Hematopoietic multipotent progenitor cell treated with erythropoietin and hydrocortisone succinate and interleukin-3 and kit ligand, for 4 days (in vitro differentiated cells): Measurements from ENCODE around the gene MEOX2.

Experiments
- DNase-seq: peaks from one replicate; pipeline ENCODE4 v3.0.0-alpha.2; 2015

MEOX2 gene

GRCh38 chr7:15680446-15680845 is 6.0 kb downstream of the MEOX2 start:
- no peak for DNase-seq

- DNase-seq = no peak
These were observed 7.2 kb downstream of the MEOX2 start for GRCh38 chr7:15679306-15679705.

GRCh38 chr7:15678653-15679052 is 7.8 kb downstream of the MEOX2 start:
- no peak for DNase-seq

GRCh38 chr7:15675379-15675778 is 11.1 kb downstream of the MEOX2 start:
- DNase-seq = no peak

GRCh38 chr7:15674586-15674985 is 11.9 kb downstream of the MEOX2 start:
- DNase-seq = no peak

GRCh38 chr7:15669443-15670090 is 16.9 kb downstream of the MEOX2 start:
- DNase-seq = no peak

GRCh38 chr7:15667991-15668390 is 18.5 kb downstream of the MEOX2 start:
- DNase-seq = no peak

GRCh38 chr7:15662451-15662850 is 24.0 kb downstream of the MEOX2 start:
- no peak for DNase-seq

- no peak for DNase-seq
These were observed 28.2 kb downstream of the MEOX2 start for GRCh38 chr7:15658247-15658646.

- DNase-seq = no peak
These were observed 33.6 kb downstream of the MEOX2 start for GRCh38 chr7:15652776-15653290.

- DNase-seq = no peak
These were observed 34.8 kb downstream of the MEOX2 start for GRCh38 chr7:15651693-15652092.

- no peak for DNase-seq
These were observed 35.7 kb downstream of the MEOX2 start for GRCh38 chr7:15650787-15651186.

- no peak for DNase-seq
These were observed 38.0 kb downstream of the MEOX2 start for GRCh38 chr7:15648461-15648961.

- DNase-seq = no peak
These were observed 39.2 kb downstream of the MEOX2 start for GRCh38 chr7:15647309-15647708.

GRCh38 chr7:15643000-15643705 is 43.3 kb downstream of the MEOX2 start:
- DNase-seq = no peak

GRCh38 chr7:15628876-15629275 is 57.6 kb downstream of the MEOX2 start:
- DNase-seq = no peak

- DNase-seq = no peak
These were observed 60.4 kb downstream of the MEOX2 start for GRCh38 chr7:15626041-15626440.

GRCh38 chr7:15625466-15625865 is 61.0 kb downstream of the MEOX2 start:
- DNase-seq = no peak

GRCh38 chr7:15621468-15621867 is 65.0 kb downstream of the MEOX2 start:
- DNase-seq = no peak

GRCh38 chr7:15620491-15621185 is 65.8 kb downstream of the MEOX2 start:
- no peak for DNase-seq

GRCh38 chr7:15618275-15618674 is 68.2 kb downstream of the MEOX2 start:
- no peak for DNase-seq

GRCh38 chr7:15612205-15612604 is 74.3 kb downstream of the MEOX2 start:
- DNase-seq = no peak

GRCh38 chr7:15610503-15610902 is 76.0 kb downstream of the MEOX2 start:
- no peak for DNase-seq

- no peak for DNase-seq
These were observed 77.2 kb downstream of the MEOX2 start for GRCh38 chr7:15609287-15609686.
